Activated naive CD8-positive, alpha-beta T cell treated with anti-CD3 and anti-CD28 coated beads, Interleukin-2, amount 50 U/mL, for 24 hours (primary cell): Measurements from ENCODE around the gene CAMK1G.

Experiments
- ATAC-seq: fragments of 150-1000 bp; cut with Tn5 transposase; one replicate; pipeline ENCODE4 v1.10.0; 2021
- DNase-seq: peaks from one replicate; pipeline ENCODE4 v3.0.0; 2021
- H3K27ac Mint-ChIP-seq: one replicate; pipeline ENCODE4 v1.8.0; 2021; ENCODE audit warnings: mild to moderate bottlenecking, mixed read lengths
- H3K27me3 Mint-ChIP-seq: one replicate; pipeline ENCODE4 v1.8.0; 2021; ENCODE audit warnings: mixed read lengths
- H3K36me3 Mint-ChIP-seq: one replicate; pipeline ENCODE4 v1.8.0; 2021; ENCODE audit warnings: low read depth, mixed read lengths
- H3K4me1 Mint-ChIP-seq: one replicate; pipeline ENCODE4 v1.8.0; 2021; ENCODE audit warnings: mixed read lengths
- H3K4me3 Mint-ChIP-seq: one replicate; pipeline ENCODE4 v1.8.0; 2021; ENCODE audit warnings: mild to moderate bottlenecking, moderate library complexity, mixed read lengths
- H3K9me3 Mint-ChIP-seq: one replicate; pipeline ENCODE4 v1.8.0; 2021; ENCODE audit warnings: mixed read lengths

Gene CAMK1G

DNA sequence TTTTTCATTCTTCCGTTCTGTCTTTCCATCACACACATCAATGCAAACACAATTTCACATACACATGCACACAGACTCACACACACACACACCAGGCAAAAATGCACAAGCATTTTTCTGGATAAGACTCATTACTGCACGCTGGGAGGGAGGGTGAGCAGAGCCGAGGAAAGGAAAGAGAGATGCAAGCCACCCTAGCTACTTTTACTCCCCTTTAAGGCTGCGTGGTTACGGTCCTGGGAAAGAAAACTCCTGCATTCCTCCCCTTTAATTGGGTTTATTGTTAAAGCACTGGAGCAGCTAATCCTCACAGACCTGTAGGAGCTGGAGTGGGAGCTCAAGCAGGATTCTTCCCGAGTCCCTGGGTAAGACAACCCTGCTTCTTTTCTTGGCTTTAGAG lies at the start of gene CAMK1G:
TSS of gene CAMK1G (plus strand) at position 307 of the 400 bp plus-strand sequence. CDS start 11,270 bp downstream, outside the sequence.
- Mint-ChIP-seq H3K27ac (no peak within 1 kb of the TSS), H3K27me3 (peaks cover 12% of the 10 kb centered on the region), H3K36me3 (no peaks in the 10 kb centered on the region), H3K9me3 (no peaks in the 10 kb centered on the region), H3K4me3 (no peak within 1 kb of the TSS), H3K4me1 (no peaks in the 10 kb centered on the region)
- ATAC-seq, result no peak
- DNase-seq, result no peak

- H3K4me3 Mint-ChIP-seq, result no peak overlapping the region
- no peaks in the 10 kb centered on the region for H3K4me1 Mint-ChIP-seq
- no peak overlapping the region for H3K27ac Mint-ChIP-seq
- ATAC-seq, result no peak
- peaks cover 25% of the 10 kb centered on the region for H3K27me3 Mint-ChIP-seq
- no peak for DNase-seq
- no peaks in the 10 kb centered on the region for H3K36me3 Mint-ChIP-seq
- no peaks in the 10 kb centered on the region for H3K9me3 Mint-ChIP-seq
Measured at GRCh38 chr1:209534496-209535250, 48.8 kb upstream of the CAMK1G start.

GRCh38 chr1:209536843-209537242 lies 46.7 kb upstream of the CAMK1G start:
- Mint-ChIP-seq H3K27ac (no peak overlapping the region), H3K4me3 (no peak overlapping the region), H3K4me1 (no peaks in the 10 kb centered on the region), H3K9me3 (no peaks in the 10 kb centered on the region), H3K36me3 (no peaks in the 10 kb centered on the region), H3K27me3 (peaks cover 25% of the 10 kb centered on the region)
- DNase-seq, result no peak
- no peak for ATAC-seq

DNA sequence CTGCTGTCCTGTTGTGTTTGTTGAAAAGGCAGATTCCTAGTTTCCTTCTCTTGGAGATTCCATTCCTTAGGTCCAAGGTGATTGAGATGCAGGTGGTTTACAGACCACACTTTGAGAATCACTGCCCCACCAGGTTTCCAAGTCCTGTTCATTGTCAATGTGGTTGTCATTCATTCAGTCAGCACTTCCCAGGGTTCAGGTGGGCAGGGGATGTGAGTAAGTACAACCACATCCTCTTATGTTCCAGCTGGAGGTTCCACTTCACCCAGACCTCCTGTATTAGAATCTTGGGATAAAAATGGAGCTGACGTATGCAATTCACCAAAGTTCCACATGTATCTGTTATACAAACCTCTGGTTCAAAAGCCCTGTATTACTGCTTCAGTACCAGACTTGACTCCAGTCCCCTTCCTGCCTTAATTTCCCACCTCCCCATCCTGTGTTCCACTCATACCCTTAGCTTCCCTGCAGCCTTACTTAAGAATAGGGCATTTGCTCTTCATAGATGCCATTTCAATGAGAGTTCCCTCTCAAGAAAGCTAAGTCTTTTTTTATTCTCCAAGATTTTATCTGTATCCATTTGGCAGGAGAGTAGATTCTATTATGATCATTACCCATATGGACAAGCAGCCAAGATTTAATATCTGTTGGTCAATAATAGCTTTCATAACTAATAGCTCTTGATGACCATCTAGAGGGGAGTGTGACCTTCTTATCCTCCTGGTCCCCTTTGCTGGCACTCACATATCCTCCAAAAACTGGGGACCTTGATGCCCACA lies 46.0 kb upstream of the CAMK1G start:
- H3K9me3 Mint-ChIP-seq, result no peaks in the 10 kb centered on the region
- DNase-seq (no peak), ATAC-seq (no peak)
- H3K27me3 Mint-ChIP-seq, result peaks cover 25% of the 10 kb centered on the region
- H3K4me1 Mint-ChIP-seq, result peaks cover under 1% of the 10 kb centered on the region
- no peak overlapping the region for H3K4me3 Mint-ChIP-seq
- H3K27ac Mint-ChIP-seq, result no peak overlapping the region
- no peaks in the 10 kb centered on the region for H3K36me3 Mint-ChIP-seq

GRCh38 chr1:209539576-209539975 lies 43.9 kb upstream of the CAMK1G start:
- no peak overlapping the region for H3K27ac Mint-ChIP-seq
- DNase-seq (no peak), ATAC-seq (no peak)
- peaks cover 18% of the 10 kb centered on the region for H3K27me3 Mint-ChIP-seq
- H3K36me3 Mint-ChIP-seq, result no peaks in the 10 kb centered on the region
- no peaks in the 10 kb centered on the region for H3K9me3 Mint-ChIP-seq
- H3K4me1 Mint-ChIP-seq, result peaks cover 3% of the 10 kb centered on the region
- no peak overlapping the region for H3K4me3 Mint-ChIP-seq

DNA sequence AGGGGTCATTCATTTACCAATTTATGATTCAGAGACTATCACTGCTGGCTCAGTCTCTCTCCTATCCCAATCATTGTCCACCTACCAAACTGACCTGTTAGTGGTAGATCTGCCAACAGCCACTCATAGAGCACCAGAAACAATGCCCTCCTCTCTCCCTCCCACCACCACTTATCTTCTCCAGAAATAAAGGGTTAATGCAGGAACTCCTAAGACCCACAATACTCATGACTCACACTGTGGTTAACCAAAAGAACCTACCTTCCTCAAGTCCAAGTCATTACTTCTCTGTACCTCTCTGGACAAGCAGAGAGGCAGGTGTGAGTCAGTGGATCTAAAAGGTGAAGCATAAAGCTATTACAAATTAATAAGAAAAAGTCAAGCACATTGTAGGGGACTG lies 40.9 kb upstream of the CAMK1G start:
- H3K36me3 Mint-ChIP-seq, result no peaks in the 10 kb centered on the region
- H3K27me3 Mint-ChIP-seq, result peaks cover 21% of the 10 kb centered on the region
- DNase-seq, result no peak

DNA sequence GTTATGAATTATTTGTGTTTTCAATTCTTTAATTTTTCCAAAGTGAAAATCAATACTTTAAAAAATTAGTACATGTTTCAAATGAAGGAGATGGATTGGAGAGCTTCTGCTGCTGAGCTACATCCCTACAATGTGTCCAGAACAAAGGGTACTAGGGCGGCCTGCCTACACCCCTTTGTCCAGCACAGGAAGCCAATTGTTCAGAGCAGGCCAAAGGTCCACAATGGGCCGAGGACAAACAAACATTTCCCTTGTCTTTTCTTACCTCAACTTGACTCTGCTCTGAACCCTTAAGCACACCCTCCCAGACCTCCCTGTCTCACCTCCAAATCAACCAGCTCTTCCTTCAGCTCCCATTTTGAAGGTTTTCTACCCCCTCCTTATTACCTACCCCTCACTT lies 39.4 kb upstream of the CAMK1G start:
- no peaks in the 10 kb centered on the region for H3K9me3 Mint-ChIP-seq
- peaks cover 12% of the 10 kb centered on the region for H3K27me3 Mint-ChIP-seq
- peaks cover 3% of the 10 kb centered on the region for H3K4me1 Mint-ChIP-seq
- DNase-seq (no peak), ATAC-seq (no peak)
- H3K27ac Mint-ChIP-seq, result no peak overlapping the region
- H3K36me3 Mint-ChIP-seq, result no peaks in the 10 kb centered on the region
- H3K4me3 Mint-ChIP-seq, result no peak overlapping the region

More for the DNA sequence above, 40.9 kb upstream of the CAMK1G start:
- Mint-ChIP-seq H3K4me3 (no peak overlapping the region), H3K9me3 (no peaks in the 10 kb centered on the region), H3K27ac (no peak overlapping the region), H3K4me1 (peaks cover 3% of the 10 kb centered on the region)
- peak; percentile 68 for ATAC-seq

DNA sequence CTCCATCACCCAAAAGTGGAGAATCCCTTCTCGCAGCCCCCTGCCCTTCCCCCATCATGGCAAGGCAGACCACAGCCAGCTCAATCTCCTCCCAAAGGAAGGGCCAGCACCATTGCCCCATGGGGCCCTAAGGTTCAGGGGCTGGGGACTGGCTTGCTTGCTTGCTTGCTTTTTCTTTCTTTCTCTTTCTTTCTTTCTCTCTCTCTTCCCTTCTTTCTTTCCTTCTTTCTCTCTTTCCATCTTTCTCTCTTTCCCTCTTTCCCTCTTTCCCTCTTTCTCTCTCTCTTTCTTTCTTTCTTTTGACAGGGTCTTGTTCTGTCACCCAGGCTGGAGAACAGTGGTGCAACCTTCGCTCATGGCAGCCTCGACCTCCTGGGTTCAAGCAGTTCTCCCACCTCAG lies 38.1 kb upstream of the CAMK1G start:
- Mint-ChIP-seq H3K9me3 (no peaks in the 10 kb centered on the region), H3K27me3 (peaks cover 8% of the 10 kb centered on the region), H3K4me1 (peaks cover 3% of the 10 kb centered on the region), H3K4me3 (no peak overlapping the region), H3K27ac (no peak overlapping the region), H3K36me3 (no peaks in the 10 kb centered on the region)
- ATAC-seq, result no peak
- DNase-seq, result no peak

DNA sequence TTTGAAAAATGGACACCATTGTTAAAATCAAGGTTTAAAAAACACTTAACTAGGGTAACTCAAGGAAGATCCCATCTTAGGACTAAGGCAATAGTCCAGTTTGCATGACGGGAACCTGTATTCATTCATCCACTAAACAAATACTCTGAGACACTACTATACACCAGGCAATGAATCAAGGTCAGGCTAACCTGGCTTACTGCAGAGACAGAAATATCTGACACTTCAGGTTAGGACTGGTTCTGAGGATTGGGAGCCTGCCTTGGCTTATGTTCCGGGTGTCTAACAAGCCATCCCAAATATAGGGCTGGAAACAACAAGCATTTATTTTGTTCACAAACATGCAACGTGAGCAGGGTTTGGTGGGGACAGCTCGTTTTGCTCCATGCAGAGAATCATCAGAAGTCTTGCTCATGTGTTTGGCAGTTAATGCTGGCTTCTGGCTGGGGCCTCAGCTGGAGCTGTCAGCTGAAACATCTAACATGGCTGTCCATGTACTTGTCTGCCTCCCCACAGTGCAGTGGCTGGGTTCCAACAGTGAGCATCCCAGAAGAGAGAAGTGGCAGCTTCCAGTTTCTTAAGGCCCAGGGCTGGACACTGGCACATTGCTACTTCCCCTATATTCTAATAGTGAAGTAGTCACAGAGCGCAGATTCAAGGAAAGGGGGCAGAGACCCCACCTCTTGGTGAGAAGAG lies 37.0 kb upstream of the CAMK1G start:
- Mint-ChIP-seq H3K9me3 (no peaks in the 10 kb centered on the region), H3K27ac (no peak overlapping the region), H3K4me1 (peaks cover 3% of the 10 kb centered on the region), H3K36me3 (no peaks in the 10 kb centered on the region), H3K4me3 (no peak overlapping the region), H3K27me3 (peaks cover 8% of the 10 kb centered on the region)
- ATAC-seq (no peak), DNase-seq (no peak)

DNA sequence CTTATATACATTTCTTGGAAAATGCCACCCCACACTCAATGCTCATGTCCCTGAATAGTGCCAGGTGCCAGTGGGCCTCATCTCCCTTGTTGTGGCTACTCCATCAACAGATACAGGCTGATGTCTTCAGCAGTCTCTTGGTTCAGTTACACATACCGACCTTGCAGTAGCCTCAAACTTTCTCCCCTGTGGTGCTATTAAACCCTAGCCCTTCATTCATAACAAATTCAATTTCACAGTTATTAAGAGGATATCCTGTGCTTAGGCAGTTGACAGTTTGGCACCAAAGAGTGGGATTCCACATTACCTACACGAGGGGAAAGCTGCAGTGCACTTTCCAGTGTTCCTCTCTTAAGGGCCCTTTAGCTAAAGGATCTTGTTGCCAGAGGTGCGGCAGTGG lies 35.9 kb upstream of the CAMK1G start:
- peaks cover 9% of the 10 kb centered on the region for H3K27me3 Mint-ChIP-seq
- no peak overlapping the region for H3K27ac Mint-ChIP-seq
- H3K9me3 Mint-ChIP-seq, result no peaks in the 10 kb centered on the region
- ATAC-seq (no peak), DNase-seq (no peak)
- H3K36me3 Mint-ChIP-seq, result no peaks in the 10 kb centered on the region
- no peak overlapping the region for H3K4me3 Mint-ChIP-seq
- peaks cover 1% of the 10 kb centered on the region for H3K4me1 Mint-ChIP-seq

- no peak overlapping the region for H3K27ac Mint-ChIP-seq
- ATAC-seq, result no peak
- H3K9me3 Mint-ChIP-seq, result no peaks in the 10 kb centered on the region
- no peak for DNase-seq
- H3K4me1 Mint-ChIP-seq, result no peaks in the 10 kb centered on the region
- no peaks in the 10 kb centered on the region for H3K36me3 Mint-ChIP-seq
- H3K27me3 Mint-ChIP-seq, result peaks cover 9% of the 10 kb centered on the region
- no peak overlapping the region for H3K4me3 Mint-ChIP-seq
Measured at GRCh38 chr1:209549443-209550205, 33.9 kb upstream of the CAMK1G start.

- ATAC-seq (no peak), DNase-seq (no peak)
- Mint-ChIP-seq H3K4me1 (no peaks in the 10 kb centered on the region), H3K9me3 (no peaks in the 10 kb centered on the region), H3K4me3 (no peak overlapping the region), H3K27me3 (peaks cover 6% of the 10 kb centered on the region), H3K36me3 (no peaks in the 10 kb centered on the region), H3K27ac (no peak overlapping the region)
Measured at GRCh38 chr1:209550519-209550918, 33.0 kb upstream of the CAMK1G start.

DNA sequence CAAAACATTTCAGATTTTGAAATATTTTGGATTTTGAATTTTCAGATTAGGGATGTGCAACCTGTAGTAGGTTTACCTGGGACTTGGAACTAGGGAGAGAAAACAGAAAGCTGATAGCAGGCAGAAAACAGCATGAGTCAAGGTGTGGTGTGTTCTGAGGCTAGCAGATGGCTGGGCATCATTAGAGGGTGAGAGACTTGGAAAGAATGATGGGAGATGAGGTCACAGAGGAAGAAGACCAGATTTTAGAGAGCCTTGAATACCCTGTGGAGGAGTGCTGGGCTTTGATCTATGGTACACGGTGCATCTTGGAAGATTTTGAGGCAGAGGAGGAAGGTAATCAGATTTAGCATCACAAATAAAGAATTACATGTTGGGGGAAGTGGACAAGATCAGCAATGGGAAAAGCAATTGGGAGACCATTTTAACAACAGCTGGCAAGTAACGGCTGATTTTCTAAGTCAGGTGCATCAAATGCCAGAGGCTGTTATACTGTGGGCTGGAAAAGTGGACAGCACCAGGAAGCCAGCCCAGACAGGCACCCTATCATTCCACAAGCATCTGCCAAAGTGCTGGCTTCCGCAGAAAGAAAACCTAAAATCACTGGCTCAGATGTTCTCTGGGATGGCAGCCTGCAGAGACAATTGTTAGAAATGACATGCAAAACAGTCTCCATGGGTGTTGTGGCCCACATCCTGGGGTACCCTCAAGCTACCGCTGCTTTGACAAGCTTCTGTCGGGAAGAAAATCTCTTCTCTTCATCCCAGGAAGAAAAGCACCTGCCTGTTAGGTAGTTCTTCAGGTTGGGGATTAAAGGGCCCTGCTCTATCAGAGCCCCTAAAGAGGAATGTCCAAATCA lies 30.9 kb upstream of the CAMK1G start:
- no peaks in the 10 kb centered on the region for H3K36me3 Mint-ChIP-seq

More for the DNA sequence above, 30.9 kb upstream of the CAMK1G start:
- ATAC-seq (peak; percentile 51), DNase-seq (no peak)
- Mint-ChIP-seq H3K4me1 (no peaks in the 10 kb centered on the region), H3K27ac (no peak overlapping the region), H3K9me3 (no peaks in the 10 kb centered on the region), H3K4me3 (no peak overlapping the region), H3K27me3 (peaks cover 4% of the 10 kb centered on the region)
